ENCODE results near the gene STK17B. TPM values are rescaled to one million over a fixed set of nuclear protein-coding genes. Genes with fewer than 3 reads are reported as not detected.
A peak's percentile ranks its signal among the peaks of the same experiment; 100 is the strongest.

STK17B gene
- total and polyA plus RNA-seq, 10 of the 15 experiments (the other 5 are each of a cell fraction or from before 2014, with no cell fraction given): 21.2 to 108 (median 53.7) TPM

DNA sequence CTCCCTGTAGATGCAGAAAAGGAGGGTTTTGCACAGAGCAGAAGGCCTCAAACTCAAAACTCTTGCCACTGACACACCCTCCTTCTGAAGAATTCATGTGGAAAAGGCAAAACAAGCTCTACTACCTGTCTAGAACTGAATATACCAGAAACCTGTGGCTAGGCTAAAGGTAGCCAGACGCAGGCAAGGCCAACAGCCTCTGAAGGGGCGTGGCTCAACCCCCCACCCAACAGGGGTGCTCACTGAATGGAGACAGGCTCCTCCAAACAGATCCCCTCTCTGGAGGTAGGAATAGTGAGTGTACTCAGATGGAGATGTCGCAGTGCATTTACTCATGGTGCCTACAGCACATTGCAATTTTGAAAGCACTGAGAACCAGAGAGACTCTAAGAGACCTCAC is 3.0 kb upstream of the STK17B start:
- in situ Hi-C loops (cut with MboI) (loop anchor here (25.0 kb wide), 1 partner anchor 88 kb away; no protein-coding TSS in a partner anchor), intact Hi-C loops (cut with micrococcal nuclease; ENCODE audit: unreplicated experiment) (loop anchor here (10.0 kb wide), 1 partner anchor 1130 kb away; no protein-coding TSS in a partner anchor)
- no peak overlapping the region for H3K9ac ChIP-seq (ENCODE audit: control insufficient read depth, insufficient read depth, low read length)
- RAD21 ChIA-PET (ENCODE audit: unreplicated experiment): interaction anchor here (0.7 to 6.0 kb wide), 10 partner anchors 10 to 162 kb away, joined by 3 to 93 read pairs (median 27); no protein-coding TSS in a partner anchor
- H3K36me3 ChIP-seq (ENCODE audit: control insufficient read depth in 2 of 2, insufficient read depth in 2 of 2, low read length in 1 of 2): no peaks in the 10 kb centered on the region
- H3K9me3 ChIP-seq (replicated peaks; ENCODE audit: control insufficient read depth, insufficient read depth, low read length): no peaks in the 10 kb centered on the region
- H3K4me3 ChIP-seq: no peak overlapping the region
- H2AFZ ChIP-seq (ENCODE audit: control insufficient read depth, low read depth, low read length): no peak overlapping the region; the same call in 1 of the 2 replicates
- ATAC-seq (no peak), DNase-seq (ENCODE audit: low read depth, low spot score) (no peak), FAIRE-seq (no peak)
- BruUV-seq (replicated peaks): no TSS peak
- TF ChIP-seq NFIC (IDR thresholded peaks at IDR 0.05; ENCODE audit: low read depth, low read length) (no peak), DPF2 (IDR thresholded peaks at IDR 0.05) (no peak)
- H4K20me1 ChIP-seq (ENCODE audit: control insufficient read depth, insufficient read depth): no peaks in the 10 kb centered on the region
- H3K4me1 ChIP-seq (ENCODE audit: control insufficient read depth, insufficient read depth, low read length): peaks cover 39% of the 10 kb centered on the region
- no peaks in the 10 kb centered on the region for H3K27me3 ChIP-seq (replicated peaks in 1 of 2; ENCODE audit: control insufficient read depth in 2 of 2, insufficient read depth in 2 of 2, low read length in 1 of 2)
- no peak overlapping the region for H3K27ac ChIP-seq (ENCODE audit: control insufficient read depth, insufficient read depth)
- 2% methylated on average over 3 of the region's 3 CpGs for WGBS (ENCODE audit: insufficient coverage, insufficient replicate concordance, low lambda C conversion rate, missing lambda C conversion rate)
- peaks cover 20% of the 10 kb centered on the region for H3K79me2 ChIP-seq (ENCODE audit: control insufficient read depth, insufficient read depth, low read length)
- POLR2A ChIA-PET: interaction anchor here (0.6 to 5.6 kb wide), 7 partner anchors 10 to 108 kb away, joined by 3 to 64 read pairs (median 4); no protein-coding TSS in a partner anchor
- SMC1A ChIA-PET (ENCODE audit: uncharacterized antibody, unreplicated experiment): interaction anchor here (0.5 to 7.1 kb wide), 13 partner anchors 9 to 102 kb away, joined by 3 to 88 read pairs (median 21); no protein-coding TSS in a partner anchor
- CTCF ChIA-PET: interaction anchor here (0.6 to 1.5 kb wide), 4 partner anchors 65 to 96 kb away, joined by 3 to 5 read pairs (median 4); no protein-coding TSS in a partner anchor
- H3K4me2 ChIP-seq (ENCODE audit: control insufficient read depth, insufficient read depth): 0 out of 2 replicates have a peak overlapping the region, but pooled peaks have one; percentile 9

DNA sequence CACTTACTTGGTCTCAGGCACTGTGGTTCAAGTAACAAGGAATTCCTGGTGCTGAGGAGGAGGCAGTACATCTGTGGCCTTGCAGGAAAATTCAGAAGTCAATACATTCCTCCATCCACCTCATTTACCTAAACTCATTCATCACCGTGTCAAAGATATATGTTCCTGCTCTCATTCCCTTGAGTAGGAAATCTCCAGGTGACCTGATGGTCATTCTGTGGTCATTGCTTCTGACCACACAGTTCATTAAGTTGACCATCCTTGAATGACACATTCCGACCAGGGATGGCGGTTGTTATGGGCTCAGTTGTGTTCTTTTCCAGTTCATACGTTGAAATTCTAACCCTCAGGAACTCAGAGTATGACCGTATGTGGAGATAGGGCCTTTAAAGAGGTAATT is 2.1 kb upstream of the STK17B start:
- BruUV-seq (replicated peaks): no TSS peak
- in situ Hi-C loops (cut with MboI) (loop anchor here (25.0 kb wide), 1 partner anchor 89 kb away; no protein-coding TSS in a partner anchor), intact Hi-C loops (cut with micrococcal nuclease; ENCODE audit: unreplicated experiment) (loop anchor here (10.0 kb wide), 1 partner anchor 1131 kb away; no protein-coding TSS in a partner anchor)
- ATAC-seq (no peak), DNase-seq (ENCODE audit: low read depth, low spot score) (no peak), FAIRE-seq (no peak)
- H3K9ac ChIP-seq (ENCODE audit: control insufficient read depth, insufficient read depth, low read length): no peak overlapping the region
- no peak overlapping the region for H2AFZ ChIP-seq (ENCODE audit: control insufficient read depth, low read depth, low read length)
- H3K27me3 ChIP-seq (replicated peaks in 1 of 2; ENCODE audit: control insufficient read depth in 2 of 2, insufficient read depth in 2 of 2, low read length in 1 of 2): no peaks in the 10 kb centered on the region
- no peaks in the 10 kb centered on the region for H4K20me1 ChIP-seq (ENCODE audit: control insufficient read depth, insufficient read depth)
- peaks cover 33% of the 10 kb centered on the region for H3K4me1 ChIP-seq (ENCODE audit: control insufficient read depth, insufficient read depth, low read length)
- WGBS (ENCODE audit: insufficient coverage, insufficient replicate concordance, low lambda C conversion rate, missing lambda C conversion rate): 79% methylated on average over 5 of the region's 5 CpGs
- H3K79me2 ChIP-seq (ENCODE audit: control insufficient read depth, insufficient read depth, low read length): peaks cover 29% of the 10 kb centered on the region
- H3K27ac ChIP-seq (ENCODE audit: control insufficient read depth, insufficient read depth): no peak overlapping the region
- POLR2A ChIA-PET: interaction anchor here (1.1 to 1.2 kb wide), 2 partner anchors 9 to 65 kb away, joined by 3 to 5 read pairs; no protein-coding TSS in a partner anchor
- RAD21 ChIA-PET (ENCODE audit: unreplicated experiment): interaction anchor here (1.0 to 6.0 kb wide), 4 partner anchors 8 to 101 kb away, joined by 3 to 89 read pairs (median 22); no protein-coding TSS in a partner anchor
- CTCF ChIA-PET: no interaction called here
- no peaks in the 10 kb centered on the region for H3K36me3 ChIP-seq (ENCODE audit: control insufficient read depth in 2 of 2, insufficient read depth in 2 of 2, low read length in 1 of 2)
- no peaks in the 10 kb centered on the region for H3K9me3 ChIP-seq (replicated peaks; ENCODE audit: control insufficient read depth, insufficient read depth, low read length)
- SMC1A ChIA-PET (ENCODE audit: uncharacterized antibody, unreplicated experiment): interaction anchor here (1.0 to 7.1 kb wide), 6 partner anchors 9 to 95 kb away, joined by 3 to 88 read pairs (median 13); no protein-coding TSS in a partner anchor
- no peak overlapping the region for H3K4me3 ChIP-seq
- no peak overlapping the region for H3K4me2 ChIP-seq (ENCODE audit: control insufficient read depth, insufficient read depth)
- TF ChIP-seq NR2F1 (conservative IDR thresholded peaks at IDR 0.05) (no peak), TBL1XR1 (IDR thresholded peaks at IDR 0.05; ENCODE audit: low read depth, low read length) (no peak), MTA2 (IDR thresholded peaks at IDR 0.05; ENCODE audit: low read depth) (no peak), EP300 (IDR thresholded peaks at IDR 0.05; ENCODE audit: borderline replicate concordance in 1 of 2, control insufficient read depth in 1 of 2, low read depth in 2 of 2, low read length in 2 of 2) (no peak), SPI1 (IDR thresholded peaks at IDR 0.05; ENCODE audit: borderline replicate concordance, insufficient read depth, low read depth, low read length) (no peak), IRF3 (IDR thresholded peaks at IDR 0.05) (no peak), PAX8 (IDR thresholded peaks at IDR 0.05) (no peak), DPF2 (IDR thresholded peaks at IDR 0.05) (no peak), SUZ12 (IDR thresholded peaks at IDR 0.05; ENCODE audit: unreplicated experiment) (no peak), MEF2B (IDR thresholded peaks at IDR 0.05; ENCODE audit: partially characterized antibody, poor library complexity, severe bottlenecking) (no peak), EED (IDR thresholded peaks at IDR 0.05; ENCODE audit: low read depth) (no peak)
- TF ChIP-seq, protein P1, sequence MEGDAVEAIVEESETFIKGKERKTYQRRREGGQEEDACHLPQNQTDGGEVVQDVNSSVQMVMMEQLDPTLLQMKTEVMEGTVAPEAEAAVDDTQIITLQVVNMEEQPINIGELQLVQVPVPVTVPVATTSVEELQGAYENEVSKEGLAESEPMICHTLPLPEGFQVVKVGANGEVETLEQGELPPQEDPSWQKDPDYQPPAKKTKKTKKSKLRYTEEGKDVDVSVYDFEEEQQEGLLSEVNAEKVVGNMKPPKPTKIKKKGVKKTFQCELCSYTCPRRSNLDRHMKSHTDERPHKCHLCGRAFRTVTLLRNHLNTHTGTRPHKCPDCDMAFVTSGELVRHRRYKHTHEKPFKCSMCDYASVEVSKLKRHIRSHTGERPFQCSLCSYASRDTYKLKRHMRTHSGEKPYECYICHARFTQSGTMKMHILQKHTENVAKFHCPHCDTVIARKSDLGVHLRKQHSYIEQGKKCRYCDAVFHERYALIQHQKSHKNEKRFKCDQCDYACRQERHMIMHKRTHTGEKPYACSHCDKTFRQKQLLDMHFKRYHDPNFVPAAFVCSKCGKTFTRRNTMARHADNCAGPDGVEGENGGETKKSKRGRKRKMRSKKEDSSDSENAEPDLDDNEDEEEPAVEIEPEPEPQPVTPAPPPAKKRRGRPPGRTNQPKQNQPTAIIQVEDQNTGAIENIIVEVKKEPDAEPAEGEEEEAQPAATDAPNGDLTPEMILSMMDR (IDR thresholded peaks at IDR 0.05 in 2 of 3, conservative IDR thresholded peaks at IDR 0.05 in 1 of 3; ENCODE audit: control insufficient read depth in 2 of 3, extremely low read depth in 1 of 3, insufficient read depth in 1 of 3, low read depth in 3 of 3, low read length in 3 of 3): no peak

Data from GM12878 (cell line).